GM19035 (cell line): Measurements from ENCODE around the gene SNX30.

Source experiments
- ATAC-seq: cut with Tn5 transposase; IDR thresholded peaks from one replicate; pipeline ENCODE4 v1.9.1; 2021; ENCODE audit not compliant: unreplicated experiment

Gene SNX30

GRCh38 chr9:112853882-112854585 is 103.5 kb downstream of the SNX30 start:
- no peak for ATAC-seq

GRCh38 chr9:112854657-112855056 is 104.1 kb downstream of the SNX30 start:
- no peak for ATAC-seq

- ATAC-seq, result no peak
Measured at GRCh38 chr9:112856200-112856599, 105.6 kb downstream of the SNX30 start.

GRCh38 chr9:112856843-112857242 is 106.3 kb downstream of the SNX30 start:
- ATAC-seq, result no peak

- no peak for ATAC-seq
Measured at GRCh38 chr9:112858005-112858404, 107.4 kb downstream of the SNX30 start.

GRCh38 chr9:112858625-112859147 is 108.1 kb downstream of the SNX30 start:
- ATAC-seq, result peak; percentile 72

- ATAC-seq, result no peak
Measured at GRCh38 chr9:112860451-112860850, 109.9 kb downstream of the SNX30 start.

- ATAC-seq, result no peak
Measured at GRCh38 chr9:112861155-112861554, 110.6 kb downstream of the SNX30 start.

GRCh38 chr9:112861638-112862555 is 111.3 kb downstream of the SNX30 start:
- no peak for ATAC-seq

- no peak for ATAC-seq
Measured at GRCh38 chr9:112863214-112863613, 112.7 kb downstream of the SNX30 start.

GRCh38 chr9:112863746-112864145 is 113.2 kb downstream of the SNX30 start:
- no peak for ATAC-seq

GRCh38 chr9:112864403-112864802 is 113.8 kb downstream of the SNX30 start:
- ATAC-seq, result no peak

GRCh38 chr9:112864982-112865381 is 114.4 kb downstream of the SNX30 start:
- no peak for ATAC-seq

GRCh38 chr9:112866662-112867274 is 116.2 kb downstream of the SNX30 start:
- no peak for ATAC-seq

- ATAC-seq, result no peak
Measured at GRCh38 chr9:112867275-112867991, 116.9 kb downstream of the SNX30 start.

- ATAC-seq, result no peak
Measured at GRCh38 chr9:112868461-112868860, 117.9 kb downstream of the SNX30 start.

GRCh38 chr9:112869041-112869529 is 118.5 kb downstream of the SNX30 start:
- ATAC-seq, result no peak

- no peak for ATAC-seq
Measured at GRCh38 chr9:112869917-112870316, 119.4 kb downstream of the SNX30 start.

GRCh38 chr9:112870556-112870955 is 120.0 kb downstream of the SNX30 start:
- no peak for ATAC-seq

- ATAC-seq, result no peak
Measured at GRCh38 chr9:112872019-112872418, 121.5 kb downstream of the SNX30 start.
